Head of caudate nucleus (tissue), 42 donors: ENCODE results near the gene CD70.

Source experiments
- DNase-seq, 42 donors: peaks; one replicate each; pipeline versions ENCODE4 v3.0.0 to v3.0.0-alpha.2; 2020 to 2021; ENCODE audit warnings: mixed read lengths in 7 of 42
- intact Hi-C: fragments of 100-400 bp; cut with DNase I; formaldehyde crosslinking; loops from one replicate; pipeline ENCODE4 v1.15.0; 2022

CD70 gene

DNA sequence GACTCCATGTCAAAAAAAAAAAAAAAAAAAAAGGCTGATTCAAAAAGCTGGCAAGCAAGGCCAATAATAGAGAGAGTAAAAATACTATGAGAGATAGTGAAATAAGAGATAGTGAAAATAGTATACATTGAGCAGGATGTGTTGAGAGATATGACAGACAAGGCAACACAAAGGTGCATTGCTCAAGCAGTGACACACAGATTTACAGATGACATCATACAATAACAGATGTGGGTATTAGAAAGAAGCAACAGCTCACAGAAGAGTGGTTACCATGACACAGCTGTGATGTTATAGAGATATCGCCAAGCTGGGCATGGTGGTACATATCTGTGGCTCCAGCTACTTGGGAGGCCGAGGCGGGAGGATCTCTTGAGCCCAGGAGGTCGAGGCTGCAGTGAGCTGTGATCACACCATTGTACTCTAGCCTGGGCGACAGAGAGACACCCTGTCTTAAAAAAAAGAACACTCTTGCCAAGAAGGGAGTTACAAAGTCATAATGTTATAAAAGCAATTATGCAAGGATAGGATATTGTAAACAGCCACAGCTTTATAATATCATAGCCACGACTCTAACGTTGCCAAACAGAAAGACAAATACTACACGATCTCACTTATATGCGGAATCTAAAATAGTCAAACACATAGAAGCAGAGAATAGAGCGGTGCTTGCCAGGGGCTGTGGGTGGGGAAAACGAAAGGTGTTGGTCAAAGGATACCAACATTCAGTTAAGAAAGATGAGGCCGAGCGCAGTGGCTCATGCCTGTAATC lies 49.8 kb downstream of the CD70 start:
- intact Hi-C loops = no loop called here
- no peak for DNase-seq

DNA sequence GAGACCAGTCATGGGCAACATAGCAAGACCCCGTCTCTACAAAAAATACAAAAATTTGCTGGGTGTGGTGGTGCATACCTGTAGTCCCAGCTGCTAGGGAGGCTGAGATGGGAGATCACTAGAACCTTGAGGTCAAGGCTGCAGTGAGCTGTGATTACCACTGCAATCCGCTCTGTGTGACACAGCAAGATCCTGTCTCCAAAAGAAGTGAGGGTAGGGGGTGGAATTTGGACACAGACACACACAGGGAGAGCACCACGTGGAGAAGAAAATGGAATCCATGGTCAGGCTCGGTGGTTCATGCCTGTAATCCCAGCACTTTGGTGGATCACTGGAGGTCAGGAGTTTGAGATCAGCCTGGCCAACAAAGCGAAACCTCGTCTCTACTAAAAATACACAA lies 51.4 kb downstream of the CD70 start:
- no peak for DNase-seq
- intact Hi-C loops = loop anchor here (10.0 kb wide), 1 partner anchor 195 kb away; the partner anchor contains the start of genes GPR108 and TRIP10
